ENCODE results near the gene F13A1.
A peak's percentile ranks its signal among the peaks of the same experiment; 100 is the strongest.

Gene F13A1

DNA sequence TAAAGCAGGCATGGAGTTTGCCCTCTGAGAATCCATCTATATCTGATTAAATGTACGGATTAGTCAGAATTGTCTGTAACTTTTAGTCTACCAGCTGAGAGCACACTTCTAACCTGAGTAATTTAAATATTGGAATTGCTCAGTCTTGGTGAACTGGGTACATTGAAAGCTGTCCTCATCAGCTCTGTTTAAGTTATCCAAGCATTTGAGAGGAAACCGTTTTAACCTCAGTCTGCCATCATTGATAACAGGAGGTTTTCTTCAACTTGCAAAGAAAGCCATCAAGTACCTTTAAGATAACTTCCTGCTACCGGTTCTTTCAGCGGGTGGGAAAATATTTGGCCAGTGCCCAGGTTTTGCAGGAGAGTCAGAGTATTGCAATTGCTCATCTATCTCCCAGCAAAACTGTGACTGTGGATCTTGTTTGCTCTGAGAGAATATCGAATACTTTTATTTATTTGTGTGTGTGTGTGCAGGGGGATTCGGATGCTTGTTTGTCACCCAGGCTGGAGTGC lies 31.1 kb upstream of the F13A1 start:
- H3K36me3 ChIP-seq (ENCODE audit: insufficient read depth, low read length) = no peaks in the 10 kb centered on the region
- H3K4me1 ChIP-seq (ENCODE audit: insufficient read depth, low read length, severe bottlenecking) = peaks cover 10% of the 10 kb centered on the region
- no peaks in the 10 kb centered on the region for H3K9me2 ChIP-seq (ENCODE audit: low read depth, low read length)
- TF ChIP-seq, protein P1, sequence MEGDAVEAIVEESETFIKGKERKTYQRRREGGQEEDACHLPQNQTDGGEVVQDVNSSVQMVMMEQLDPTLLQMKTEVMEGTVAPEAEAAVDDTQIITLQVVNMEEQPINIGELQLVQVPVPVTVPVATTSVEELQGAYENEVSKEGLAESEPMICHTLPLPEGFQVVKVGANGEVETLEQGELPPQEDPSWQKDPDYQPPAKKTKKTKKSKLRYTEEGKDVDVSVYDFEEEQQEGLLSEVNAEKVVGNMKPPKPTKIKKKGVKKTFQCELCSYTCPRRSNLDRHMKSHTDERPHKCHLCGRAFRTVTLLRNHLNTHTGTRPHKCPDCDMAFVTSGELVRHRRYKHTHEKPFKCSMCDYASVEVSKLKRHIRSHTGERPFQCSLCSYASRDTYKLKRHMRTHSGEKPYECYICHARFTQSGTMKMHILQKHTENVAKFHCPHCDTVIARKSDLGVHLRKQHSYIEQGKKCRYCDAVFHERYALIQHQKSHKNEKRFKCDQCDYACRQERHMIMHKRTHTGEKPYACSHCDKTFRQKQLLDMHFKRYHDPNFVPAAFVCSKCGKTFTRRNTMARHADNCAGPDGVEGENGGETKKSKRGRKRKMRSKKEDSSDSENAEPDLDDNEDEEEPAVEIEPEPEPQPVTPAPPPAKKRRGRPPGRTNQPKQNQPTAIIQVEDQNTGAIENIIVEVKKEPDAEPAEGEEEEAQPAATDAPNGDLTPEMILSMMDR (IDR thresholded peaks at IDR 0.05; ENCODE audit: low read length) = no peak
- no peak for TF ChIP-seq EZH2 (IDR thresholded peaks at IDR 0.05; ENCODE audit: borderline replicate concordance, low read length)
- H3F3A ChIP-seq (ENCODE audit: insufficient read depth, low read length) = no peaks in the 10 kb centered on the region
- no peak overlapping the region for H3K9ac ChIP-seq (ENCODE audit: low read length)
- H2AFZ ChIP-seq (ENCODE audit: low read length) = no peak overlapping the region
- no peak overlapping the region for H3K4me3 ChIP-seq (ENCODE audit: low read depth, low read length, poor library complexity, severe bottlenecking)
- H3K4me2 ChIP-seq (ENCODE audit: low read length) = no peak overlapping the region
- no peaks in the 10 kb centered on the region for H3K79me2 ChIP-seq (ENCODE audit: insufficient read depth, low read length)
- H3K9me3 ChIP-seq (ENCODE audit: low read length) = no peaks in the 10 kb centered on the region
- no peaks in the 10 kb centered on the region for H4K20me1 ChIP-seq (ENCODE audit: insufficient read depth, low read length)
- no peaks in the 10 kb centered on the region for H3K27me3 ChIP-seq (ENCODE audit: insufficient read depth, low read length)
- no peak overlapping the region for H3K27ac ChIP-seq (ENCODE audit: low read depth, low read length, poor library complexity, severe bottlenecking)

DNA sequence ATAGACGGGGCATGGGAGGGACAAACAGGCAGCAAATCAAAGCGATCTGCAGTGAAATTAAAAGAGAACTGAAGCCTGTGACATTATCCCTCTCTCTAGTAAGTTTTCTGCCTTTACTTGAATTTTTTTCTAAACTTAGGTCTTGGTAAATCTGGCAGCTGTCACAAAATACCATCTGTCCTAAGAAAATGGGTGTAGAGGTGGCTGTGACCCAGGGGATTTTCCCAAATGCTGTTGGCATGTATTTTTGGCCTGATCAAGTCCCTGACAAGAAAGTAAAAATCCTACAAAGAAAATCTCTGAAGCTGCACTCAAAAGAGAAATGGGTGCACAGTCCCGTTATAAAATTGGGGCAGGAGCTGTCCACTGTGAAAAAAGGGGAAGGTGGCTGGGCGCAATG lies 30.2 kb upstream of the F13A1 start:
- Histone ChIP-seq H4K20me1 (ENCODE audit: insufficient read depth, low read length) (no peaks in the 10 kb centered on the region), H3K27me3 (ENCODE audit: insufficient read depth, low read length) (no peaks in the 10 kb centered on the region), H3K9me2 (ENCODE audit: low read depth, low read length) (no peaks in the 10 kb centered on the region), H3K36me3 (ENCODE audit: insufficient read depth, low read length) (no peaks in the 10 kb centered on the region), H3K9me3 (ENCODE audit: low read length) (no peaks in the 10 kb centered on the region), H3K4me1 (ENCODE audit: insufficient read depth, low read length, severe bottlenecking) (peaks cover 10% of the 10 kb centered on the region), H3K27ac (ENCODE audit: low read depth, low read length, poor library complexity, severe bottlenecking) (no peak overlapping the region), H2AFZ (ENCODE audit: low read length) (no peak overlapping the region), H3K9ac (ENCODE audit: low read length) (no peak overlapping the region), H3F3A (ENCODE audit: insufficient read depth, low read length) (no peaks in the 10 kb centered on the region), H3K79me2 (ENCODE audit: insufficient read depth, low read length) (no peaks in the 10 kb centered on the region), H3K4me2 (ENCODE audit: low read length) (no peak overlapping the region), H3K4me3 (ENCODE audit: low read depth, low read length, poor library complexity, severe bottlenecking) (no peak overlapping the region)
- TF ChIP-seq, protein P1 (IDR thresholded peaks at IDR 0.05; ENCODE audit: low read length) = no peak
- no peak for TF ChIP-seq EZH2 (IDR thresholded peaks at IDR 0.05; ENCODE audit: borderline replicate concordance, low read length)

- H3K4me3 ChIP-seq (ENCODE audit: low read depth, low read length, poor library complexity, severe bottlenecking) = no peak overlapping the region
These were observed 27.8 kb upstream of the F13A1 start for GRCh38 chr6:6348256-6348655.

More at GRCh38 chr6:6348256-6348655, 27.8 kb upstream of the F13A1 start:
- H3K9me2 ChIP-seq (ENCODE audit: low read depth, low read length) = no peaks in the 10 kb centered on the region
- H3K36me3 ChIP-seq (ENCODE audit: insufficient read depth, low read length) = no peaks in the 10 kb centered on the region
- peak overlapping the region; percentile 91; the same call in 1 of the 2 replicates for H2AFZ ChIP-seq (ENCODE audit: low read length)
- no peak overlapping the region for H3K27ac ChIP-seq (ENCODE audit: low read depth, low read length, poor library complexity, severe bottlenecking)
- H3F3A ChIP-seq (ENCODE audit: insufficient read depth, low read length) = no peaks in the 10 kb centered on the region
- no peaks in the 10 kb centered on the region for H3K79me2 ChIP-seq (ENCODE audit: insufficient read depth, low read length)
- no peaks in the 10 kb centered on the region for H3K9me3 ChIP-seq (ENCODE audit: low read length)
- no peaks in the 10 kb centered on the region for H4K20me1 ChIP-seq (ENCODE audit: insufficient read depth, low read length)
- H3K27me3 ChIP-seq (ENCODE audit: insufficient read depth, low read length) = no peaks in the 10 kb centered on the region
- H3K9ac ChIP-seq (ENCODE audit: low read length) = no peak overlapping the region; the same call in 1 of the 2 replicates
- no peak overlapping the region for H3K4me2 ChIP-seq (ENCODE audit: low read length)
- no peak for TF ChIP-seq EZH2 (IDR thresholded peaks at IDR 0.05; ENCODE audit: borderline replicate concordance, low read length)
- TF ChIP-seq, protein P1 (IDR thresholded peaks at IDR 0.05; ENCODE audit: low read length) = no peak
- peaks cover 7% of the 10 kb centered on the region for H3K4me1 ChIP-seq (ENCODE audit: insufficient read depth, low read length, severe bottlenecking)

All from OCI-LY1 (cell line).